ENCODE data around the gene FAP. TPM values are rescaled to one million over a fixed set of nuclear protein-coding genes. Genes with fewer than 3 reads are reported as not detected.

FAP gene
- total and polyA plus RNA-seq, 9 donors, result 66.8 to 103 (median 87.9) TPM

GRCh38 chr2:162245061-162245460 is 1.8 kb upstream of the FAP start:
- peak; percentile 64 for DNase-seq
- no peaks in the 10 kb centered on the region for H3K36me3 ChIP-seq (ENCODE audit: control insufficient read depth, insufficient read depth, low read length)
- no peaks in the 10 kb centered on the region for H3K27me3 ChIP-seq (ENCODE audit: control insufficient read depth, insufficient read depth, low read length)
- peak overlapping the region; percentile 90 for H3K27ac ChIP-seq (ENCODE audit: low read length)
- no peak overlapping the region for H3K4me3 ChIP-seq (ENCODE audit: low read length)
- WGBS (ENCODE audit: insufficient coverage), result no CpG with 5 or more reads among the region's 1 CpG
- peaks cover 9% of the 10 kb centered on the region for H3K4me1 ChIP-seq (ENCODE audit: control insufficient read depth, insufficient read depth, low read length)
- H3K9me3 ChIP-seq (replicated peaks; ENCODE audit: control insufficient read depth, low read depth, low read length), result peaks cover 1% of the 10 kb centered on the region

GRCh38 chr2:162244541-162245031 is 1.3 kb upstream of the FAP start:
- DNase-seq, result peak; percentile 61
- WGBS (ENCODE audit: insufficient coverage), result no CpG with 5 or more reads among the region's 2 CpGs

GRCh38 chr2:162243715-162244114 is 470 bp upstream of the FAP start:
- Histone ChIP-seq H3K27me3 (ENCODE audit: control insufficient read depth, insufficient read depth, low read length) (no peaks in the 10 kb centered on the region), H3K9me3 (replicated peaks; ENCODE audit: control insufficient read depth, low read depth, low read length) (no peaks in the 10 kb centered on the region), H3K4me3 (ENCODE audit: low read length) (peak overlapping the region; percentile 48), H3K27ac (ENCODE audit: low read length) (peak overlapping the region; percentile 90), H3K4me1 (ENCODE audit: control insufficient read depth, insufficient read depth, low read length) (peaks cover 9% of the 10 kb centered on the region), H3K36me3 (ENCODE audit: control insufficient read depth, insufficient read depth, low read length) (no peaks in the 10 kb centered on the region)
- no peak for DNase-seq
- no CpG with 5 or more reads among the region's 1 CpG for WGBS (ENCODE audit: insufficient coverage)

More at GRCh38 chr2:162244541-162245031, 1.3 kb upstream of the FAP start:
- no peaks in the 10 kb centered on the region for H3K27me3 ChIP-seq (ENCODE audit: control insufficient read depth, insufficient read depth, low read length)
- H3K9me3 ChIP-seq (replicated peaks; ENCODE audit: control insufficient read depth, low read depth, low read length), result no peaks in the 10 kb centered on the region
- no peak overlapping the region for H3K4me3 ChIP-seq (ENCODE audit: low read length)
- H3K36me3 ChIP-seq (ENCODE audit: control insufficient read depth, insufficient read depth, low read length), result no peaks in the 10 kb centered on the region
- H3K27ac ChIP-seq (ENCODE audit: low read length), result peak overlapping the region; percentile 90
- H3K4me1 ChIP-seq (ENCODE audit: control insufficient read depth, insufficient read depth, low read length), result peaks cover 9% of the 10 kb centered on the region

GRCh38 chr2:162242586-162243280 is 512 bp downstream of the FAP start:
- peak overlapping the region; percentile 90 for H3K27ac ChIP-seq (ENCODE audit: low read length)
- peaks cover 9% of the 10 kb centered on the region for H3K4me1 ChIP-seq (ENCODE audit: control insufficient read depth, insufficient read depth, low read length)
- peak; percentile 69 for DNase-seq
- no peaks in the 10 kb centered on the region for H3K9me3 ChIP-seq (replicated peaks; ENCODE audit: control insufficient read depth, low read depth, low read length)
- no CpG with 5 or more reads among the region's 5 CpGs for WGBS (ENCODE audit: insufficient coverage)
- H3K4me3 ChIP-seq (ENCODE audit: low read length), result peak overlapping the region; percentile 48
- H3K36me3 ChIP-seq (ENCODE audit: control insufficient read depth, insufficient read depth, low read length), result no peaks in the 10 kb centered on the region
- no peaks in the 10 kb centered on the region for H3K27me3 ChIP-seq (ENCODE audit: control insufficient read depth, insufficient read depth, low read length)

GRCh38 chr2:162241571-162241970 is 1.7 kb downstream of the FAP start:
- WGBS (ENCODE audit: insufficient coverage), result no CpG with 5 or more reads among the region's 1 CpG
- Histone ChIP-seq H3K4me1 (ENCODE audit: control insufficient read depth, insufficient read depth, low read length) (peaks cover 9% of the 10 kb centered on the region), H3K27me3 (ENCODE audit: control insufficient read depth, insufficient read depth, low read length) (no peaks in the 10 kb centered on the region), H3K36me3 (ENCODE audit: control insufficient read depth, insufficient read depth, low read length) (no peaks in the 10 kb centered on the region), H3K27ac (ENCODE audit: low read length) (no peak overlapping the region), H3K4me3 (ENCODE audit: low read length) (peak overlapping the region; percentile 48), H3K9me3 (replicated peaks; ENCODE audit: control insufficient read depth, low read depth, low read length) (no peaks in the 10 kb centered on the region)
- no peak for DNase-seq

- no peak overlapping the region for H3K27ac ChIP-seq (ENCODE audit: low read length)
- no peaks in the 10 kb centered on the region for H3K4me1 ChIP-seq (ENCODE audit: control insufficient read depth, insufficient read depth, low read length)
- no peaks in the 10 kb centered on the region for H3K9me3 ChIP-seq (replicated peaks; ENCODE audit: control insufficient read depth, low read depth, low read length)
- WGBS (ENCODE audit: insufficient coverage), result over 99% methylated on average over 17 of the region's 38 CpGs
- no peaks in the 10 kb centered on the region for H3K27me3 ChIP-seq (ENCODE audit: control insufficient read depth, insufficient read depth, low read length)
- no peak for DNase-seq
- H3K36me3 ChIP-seq (ENCODE audit: control insufficient read depth, insufficient read depth, low read length), result peaks cover 2% of the 10 kb centered on the region
- no peak overlapping the region for H3K4me3 ChIP-seq (ENCODE audit: low read length)
These were observed 8.4 kb downstream of the FAP start for GRCh38 chr2:162234620-162235462.

- DNase-seq, result no peak
- Histone ChIP-seq H3K9me3 (replicated peaks; ENCODE audit: control insufficient read depth, low read depth, low read length) (no peaks in the 10 kb centered on the region), H3K4me1 (ENCODE audit: control insufficient read depth, insufficient read depth, low read length) (no peaks in the 10 kb centered on the region), H3K4me3 (ENCODE audit: low read length) (no peak overlapping the region), H3K27ac (ENCODE audit: low read length) (no peak overlapping the region), H3K27me3 (ENCODE audit: control insufficient read depth, insufficient read depth, low read length) (no peaks in the 10 kb centered on the region), H3K36me3 (ENCODE audit: control insufficient read depth, insufficient read depth, low read length) (peaks cover 2% of the 10 kb centered on the region)
- no CpG with 5 or more reads among the region's 1 CpG for WGBS (ENCODE audit: insufficient coverage)
These were observed 10.0 kb downstream of the FAP start for GRCh38 chr2:162233197-162233596.

GRCh38 chr2:162232671-162233070 is 10.6 kb downstream of the FAP start:
- WGBS (ENCODE audit: insufficient coverage), result 100% methylated on average over 1 of the region's 2 CpGs
- H3K27me3 ChIP-seq (ENCODE audit: control insufficient read depth, insufficient read depth, low read length), result no peaks in the 10 kb centered on the region
- H3K4me1 ChIP-seq (ENCODE audit: control insufficient read depth, insufficient read depth, low read length), result no peaks in the 10 kb centered on the region
- no peak overlapping the region for H3K4me3 ChIP-seq (ENCODE audit: low read length)
- H3K9me3 ChIP-seq (replicated peaks; ENCODE audit: control insufficient read depth, low read depth, low read length), result no peaks in the 10 kb centered on the region
- no peak overlapping the region for H3K27ac ChIP-seq (ENCODE audit: low read length)
- DNase-seq, result no peak
- peaks cover 2% of the 10 kb centered on the region for H3K36me3 ChIP-seq (ENCODE audit: control insufficient read depth, insufficient read depth, low read length)

- DNase-seq, result no peak
- Histone ChIP-seq H3K9me3 (replicated peaks; ENCODE audit: control insufficient read depth, low read depth, low read length) (no peaks in the 10 kb centered on the region), H3K4me1 (ENCODE audit: control insufficient read depth, insufficient read depth, low read length) (no peaks in the 10 kb centered on the region), H3K4me3 (ENCODE audit: low read length) (no peak overlapping the region), H3K27me3 (ENCODE audit: control insufficient read depth, insufficient read depth, low read length) (no peaks in the 10 kb centered on the region), H3K36me3 (ENCODE audit: control insufficient read depth, insufficient read depth, low read length) (peaks cover 2% of the 10 kb centered on the region), H3K27ac (ENCODE audit: low read length) (no peak overlapping the region)
- no CpG with 5 or more reads among the region's 2 CpGs for WGBS (ENCODE audit: insufficient coverage)
These were observed 11.2 kb downstream of the FAP start for GRCh38 chr2:162232027-162232426.

- H3K4me3 ChIP-seq (ENCODE audit: low read length), result no peak overlapping the region
- no CpG with 5 or more reads among the region's 1 CpG for WGBS (ENCODE audit: insufficient coverage)
- no peaks in the 10 kb centered on the region for H3K4me1 ChIP-seq (ENCODE audit: control insufficient read depth, insufficient read depth, low read length)
- no peak overlapping the region for H3K27ac ChIP-seq (ENCODE audit: low read length)
- H3K27me3 ChIP-seq (ENCODE audit: control insufficient read depth, insufficient read depth, low read length), result no peaks in the 10 kb centered on the region
- DNase-seq, result no peak
- no peaks in the 10 kb centered on the region for H3K9me3 ChIP-seq (replicated peaks; ENCODE audit: control insufficient read depth, low read depth, low read length)
- H3K36me3 ChIP-seq (ENCODE audit: control insufficient read depth, insufficient read depth, low read length), result peaks cover 2% of the 10 kb centered on the region
These were observed 12.5 kb downstream of the FAP start for GRCh38 chr2:162230761-162231160.

Data from muscle of leg (tissue), 11 donors.